ENCODE data around the gene ANO9. TPM values are rescaled to one million over a fixed set of nuclear protein-coding genes. Genes with fewer than 3 reads are reported as not detected.

The ANO9 gene
- total RNA-seq, 1 donor from 2014 or later = 1.9 TPM

DNA sequence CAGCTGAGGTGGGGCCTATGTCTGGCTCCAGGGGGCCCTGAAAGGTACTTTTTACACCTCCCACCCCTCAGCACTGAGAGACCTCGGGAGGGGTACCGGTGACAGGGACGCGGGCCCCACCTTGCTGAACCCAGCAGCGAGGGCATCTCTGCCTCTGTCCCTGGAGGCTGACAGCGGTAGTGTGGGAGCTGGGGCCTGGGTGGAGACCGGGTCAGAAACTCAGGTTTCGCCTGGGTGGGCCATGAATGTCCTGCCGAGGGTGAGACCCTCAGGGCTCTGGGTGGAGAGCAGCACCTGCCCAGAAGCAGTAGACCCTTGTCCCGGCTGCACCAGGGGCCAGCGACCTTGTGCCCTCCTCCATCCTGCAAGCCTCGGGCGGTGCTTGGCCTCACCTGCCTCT, 30.5 kb upstream of the ANO9 start:
- no peaks in the 10 kb centered on the region for H3K27me3 ChIP-seq (ENCODE audit: insufficient read depth, low read length)
- no peak overlapping the region for H3K4me2 ChIP-seq (ENCODE audit: low read length)
- no peak overlapping the region for H3K9ac ChIP-seq (ENCODE audit: low read length)
- no peak for DNase-seq (ENCODE audit: low read depth)
- peaks cover 19% of the 10 kb centered on the region for H4K20me1 ChIP-seq (ENCODE audit: insufficient read depth, low read length)
- H3K79me2 ChIP-seq (ENCODE audit: insufficient read depth, low read length) = peaks cover 54% of the 10 kb centered on the region
- H3K27ac ChIP-seq (ENCODE audit: low read depth, low read length) = no peak overlapping the region
- Mint-ChIP-seq H3K36me3 (ENCODE audit: low read depth, unreplicated experiment) (peaks cover 2% of the 10 kb centered on the region), H3K4me1 (ENCODE audit: low read depth, unreplicated experiment) (peaks cover 15% of the 10 kb centered on the region), H3K27me3 (ENCODE audit: low read depth, unreplicated experiment) (no peaks in the 10 kb centered on the region), H3K4me3 (ENCODE audit: unreplicated experiment) (no peak overlapping the region), H3K27ac (ENCODE audit: unreplicated experiment) (no peak overlapping the region), H3K9me3 (ENCODE audit: unreplicated experiment) (no peaks in the 10 kb centered on the region)
- no peak overlapping the region for H3K4me3 ChIP-seq (ENCODE audit: insufficient read depth, low read depth, low read length)
- H3K36me3 ChIP-seq (ENCODE audit: insufficient read depth, low read length) = no peaks in the 10 kb centered on the region
- H2AFZ ChIP-seq (ENCODE audit: low read depth, low read length) = no peak overlapping the region
- FAIRE-seq = no peak
- TF ChIP-seq, protein P1, sequence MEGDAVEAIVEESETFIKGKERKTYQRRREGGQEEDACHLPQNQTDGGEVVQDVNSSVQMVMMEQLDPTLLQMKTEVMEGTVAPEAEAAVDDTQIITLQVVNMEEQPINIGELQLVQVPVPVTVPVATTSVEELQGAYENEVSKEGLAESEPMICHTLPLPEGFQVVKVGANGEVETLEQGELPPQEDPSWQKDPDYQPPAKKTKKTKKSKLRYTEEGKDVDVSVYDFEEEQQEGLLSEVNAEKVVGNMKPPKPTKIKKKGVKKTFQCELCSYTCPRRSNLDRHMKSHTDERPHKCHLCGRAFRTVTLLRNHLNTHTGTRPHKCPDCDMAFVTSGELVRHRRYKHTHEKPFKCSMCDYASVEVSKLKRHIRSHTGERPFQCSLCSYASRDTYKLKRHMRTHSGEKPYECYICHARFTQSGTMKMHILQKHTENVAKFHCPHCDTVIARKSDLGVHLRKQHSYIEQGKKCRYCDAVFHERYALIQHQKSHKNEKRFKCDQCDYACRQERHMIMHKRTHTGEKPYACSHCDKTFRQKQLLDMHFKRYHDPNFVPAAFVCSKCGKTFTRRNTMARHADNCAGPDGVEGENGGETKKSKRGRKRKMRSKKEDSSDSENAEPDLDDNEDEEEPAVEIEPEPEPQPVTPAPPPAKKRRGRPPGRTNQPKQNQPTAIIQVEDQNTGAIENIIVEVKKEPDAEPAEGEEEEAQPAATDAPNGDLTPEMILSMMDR (IDR thresholded peaks at IDR 0.05; ENCODE audit: insufficient read depth, low read depth, low read length) = no peak
- no peak for TF ChIP-seq EZH2 (IDR thresholded peaks at IDR 0.05; ENCODE audit: insufficient read depth, low read length)
- H3K9me3 ChIP-seq (ENCODE audit: insufficient read depth, low read depth, low read length) = no peaks in the 10 kb centered on the region
- peaks cover 7% of the 10 kb centered on the region for H3K4me1 ChIP-seq (ENCODE audit: insufficient read depth, low read length)

DNA sequence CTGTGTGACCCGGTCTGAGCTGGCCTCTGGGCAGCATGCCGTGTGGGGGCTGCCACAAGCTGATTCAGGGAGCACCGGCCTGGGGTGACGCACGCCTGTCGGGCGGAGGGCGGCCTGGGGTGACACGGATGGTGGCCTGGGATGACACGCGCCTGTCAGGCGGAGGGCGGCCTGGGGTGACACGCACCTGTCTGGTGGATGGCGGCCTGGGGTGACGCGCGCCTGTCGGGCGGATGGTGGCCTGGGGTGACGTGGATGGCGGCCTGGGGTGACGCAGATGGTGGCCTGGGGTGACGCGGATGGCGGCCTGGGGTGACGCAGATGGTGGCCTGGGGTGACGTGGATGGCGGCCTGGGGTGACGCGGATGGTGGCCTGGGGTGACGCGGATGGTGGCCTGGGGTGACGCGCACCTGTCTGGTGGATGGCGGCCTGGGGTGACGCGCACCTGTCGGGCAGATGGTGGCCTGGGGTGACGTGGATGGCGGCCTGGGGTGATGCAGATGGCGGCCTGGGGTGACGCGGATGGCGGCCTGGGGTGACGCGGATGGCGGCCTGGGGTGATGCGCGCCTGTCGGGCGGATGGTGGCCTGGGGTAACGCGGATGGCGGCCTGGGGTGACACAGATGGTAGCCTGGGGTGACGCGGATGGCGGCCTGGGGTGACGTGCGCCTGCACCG, 29.8 kb upstream of the ANO9 start:
- no peaks in the 10 kb centered on the region for H3K9me3 ChIP-seq (ENCODE audit: insufficient read depth, low read depth, low read length)
- peaks cover 49% of the 10 kb centered on the region for H3K79me2 ChIP-seq (ENCODE audit: insufficient read depth, low read length)
- TF ChIP-seq, protein P1 (IDR thresholded peaks at IDR 0.05; ENCODE audit: insufficient read depth, low read depth, low read length) = no peak
- TF ChIP-seq EZH2 (IDR thresholded peaks at IDR 0.05; ENCODE audit: insufficient read depth, low read length) = no peak
- Mint-ChIP-seq H3K36me3 (ENCODE audit: low read depth, unreplicated experiment) (peaks cover 2% of the 10 kb centered on the region), H3K27me3 (ENCODE audit: low read depth, unreplicated experiment) (no peaks in the 10 kb centered on the region), H3K9me3 (ENCODE audit: unreplicated experiment) (no peaks in the 10 kb centered on the region), H3K4me1 (ENCODE audit: low read depth, unreplicated experiment) (peaks cover 15% of the 10 kb centered on the region), H3K27ac (ENCODE audit: unreplicated experiment) (no peak overlapping the region), H3K4me3 (ENCODE audit: unreplicated experiment) (no peak overlapping the region)
- H4K20me1 ChIP-seq (ENCODE audit: insufficient read depth, low read length) = peaks cover 13% of the 10 kb centered on the region
- peaks cover 7% of the 10 kb centered on the region for H3K4me1 ChIP-seq (ENCODE audit: insufficient read depth, low read length)
- H3K36me3 ChIP-seq (ENCODE audit: insufficient read depth, low read length) = no peaks in the 10 kb centered on the region
- H3K4me3 ChIP-seq (ENCODE audit: insufficient read depth, low read depth, low read length) = no peak overlapping the region
- H3K27ac ChIP-seq (ENCODE audit: low read depth, low read length) = no peak overlapping the region
- H3K27me3 ChIP-seq (ENCODE audit: insufficient read depth, low read length) = no peaks in the 10 kb centered on the region
- FAIRE-seq = no peak
- H3K9ac ChIP-seq (ENCODE audit: low read length) = no peak overlapping the region
- no peak overlapping the region for H3K4me2 ChIP-seq (ENCODE audit: low read length)
- H2AFZ ChIP-seq (ENCODE audit: low read depth, low read length) = no peak overlapping the region
- DNase-seq (ENCODE audit: low read depth) = no peak
